Omental fat pad (tissue), 4 donors: ENCODE measurements around the gene PI3. TPM values are rescaled to one million over a fixed set of nuclear protein-coding genes. Genes with fewer than 3 reads are reported as not detected.
"Not testable (repeated sequence)": the region's sequence is repeated elsewhere in the genome, so short reads cannot be mapped to it uniquely, and the experiment has no call there.

Experiments used
- ATAC-seq: fragments of 150-250 bp; one replicate; pipeline ENCODE4 v1.9.1; 2016; ENCODE audit warnings: mild to moderate bottlenecking, moderate library complexity; ENCODE audit not compliant: low FRiP score
- DNase-seq: peaks from one replicate; pipeline ENCODE4 v3.0.0-alpha.2; 2019; ENCODE audit warnings: low spot score
- total RNA-seq, 4 donors: library from RNA; depleted of rRNA; stranded (reverse); fragments of >200 nt; gene quantifications; one replicate each; pipeline ENCODE4 v1.1.0, GENCODE V29; 2016
- TF ChIP-seq, protein P1 (sequence below), 3 donors: fragments of 450-650 bp; IDR thresholded peaks; one replicate each; pipeline ENCODE4 v1.5.1; 2016 to 2017; ENCODE audit warnings: antibody characterized with exemption in 3 of 3, mild to moderate bottlenecking in 3 of 3, moderate library complexity in 2 of 3

Gene PI3
- total RNA-seq, 4 donors from 2014 or later = 1.1 to 6.7 (median 4.3) TPM; not detected in 1

DNA sequence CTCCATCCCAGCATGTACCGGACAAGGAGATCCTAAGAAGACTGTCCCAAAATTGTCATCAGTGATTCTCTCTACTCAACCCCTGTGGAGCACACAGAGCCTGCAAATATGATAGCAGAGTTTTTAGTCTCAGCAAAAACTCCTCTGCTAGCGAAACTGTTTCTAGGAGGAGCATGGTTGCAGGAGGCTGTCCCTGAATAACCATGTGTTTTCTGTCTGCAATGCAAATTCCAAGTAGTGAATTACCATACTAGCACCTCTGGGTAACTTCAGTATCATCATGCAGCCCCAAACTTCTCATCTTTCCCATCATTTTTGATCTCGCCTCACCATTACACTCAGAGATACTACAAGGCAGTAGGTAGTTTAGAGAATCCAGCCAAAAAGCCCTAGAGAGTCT lies 25.6 kb upstream of the PI3 start:
- TF ChIP-seq, protein P1, sequence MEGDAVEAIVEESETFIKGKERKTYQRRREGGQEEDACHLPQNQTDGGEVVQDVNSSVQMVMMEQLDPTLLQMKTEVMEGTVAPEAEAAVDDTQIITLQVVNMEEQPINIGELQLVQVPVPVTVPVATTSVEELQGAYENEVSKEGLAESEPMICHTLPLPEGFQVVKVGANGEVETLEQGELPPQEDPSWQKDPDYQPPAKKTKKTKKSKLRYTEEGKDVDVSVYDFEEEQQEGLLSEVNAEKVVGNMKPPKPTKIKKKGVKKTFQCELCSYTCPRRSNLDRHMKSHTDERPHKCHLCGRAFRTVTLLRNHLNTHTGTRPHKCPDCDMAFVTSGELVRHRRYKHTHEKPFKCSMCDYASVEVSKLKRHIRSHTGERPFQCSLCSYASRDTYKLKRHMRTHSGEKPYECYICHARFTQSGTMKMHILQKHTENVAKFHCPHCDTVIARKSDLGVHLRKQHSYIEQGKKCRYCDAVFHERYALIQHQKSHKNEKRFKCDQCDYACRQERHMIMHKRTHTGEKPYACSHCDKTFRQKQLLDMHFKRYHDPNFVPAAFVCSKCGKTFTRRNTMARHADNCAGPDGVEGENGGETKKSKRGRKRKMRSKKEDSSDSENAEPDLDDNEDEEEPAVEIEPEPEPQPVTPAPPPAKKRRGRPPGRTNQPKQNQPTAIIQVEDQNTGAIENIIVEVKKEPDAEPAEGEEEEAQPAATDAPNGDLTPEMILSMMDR (IDR thresholded peaks at IDR 0.05) = no peak
- ATAC-seq = no peak
- no peak for DNase-seq

DNA sequence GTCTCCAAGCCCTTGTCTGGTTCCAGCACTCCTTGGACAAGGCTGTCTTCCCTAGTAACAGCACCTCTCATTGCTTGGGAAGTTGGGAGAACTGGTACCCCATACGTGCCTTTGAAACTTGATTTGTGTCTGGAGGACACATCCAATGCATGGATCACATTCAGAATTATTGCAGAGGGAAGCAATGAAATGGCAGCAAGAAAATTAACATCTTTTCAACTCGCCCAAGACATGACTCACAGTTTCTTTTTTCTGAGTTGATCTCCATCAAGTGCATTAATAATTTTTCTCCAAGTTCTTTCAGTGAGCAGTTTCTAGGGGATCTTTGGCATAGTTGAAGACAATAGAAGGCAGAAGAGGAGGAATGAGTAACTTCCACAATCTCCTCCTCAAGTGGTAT lies 22.3 kb upstream of the PI3 start:
- TF ChIP-seq, protein P1 (IDR thresholded peaks at IDR 0.05) = no peak
- no peak for ATAC-seq
- DNase-seq = no peak

DNA sequence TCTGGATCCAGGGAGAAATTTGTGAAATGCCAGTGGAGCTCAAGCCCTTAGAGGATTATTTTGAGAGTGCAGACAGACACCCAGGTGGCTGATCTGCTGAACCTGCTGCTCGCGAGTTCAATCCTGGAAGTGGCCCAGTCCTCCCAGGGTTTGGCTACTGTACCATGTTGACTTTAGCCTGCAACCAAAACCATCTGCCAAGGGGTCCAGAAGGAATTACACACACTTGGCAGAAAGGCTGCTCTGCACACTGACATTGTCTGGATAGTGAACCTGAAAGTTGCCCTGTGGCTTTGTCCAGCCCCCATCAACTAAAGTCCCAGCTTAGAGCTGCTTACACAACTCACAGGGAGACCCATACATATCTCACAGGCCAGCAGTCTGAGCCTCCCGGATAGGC lies 21.6 kb upstream of the PI3 start:
- ATAC-seq = no peak
- TF ChIP-seq, protein P1 (IDR thresholded peaks at IDR 0.05) = no peak
- DNase-seq = no peak

GRCh38 chr20:45153752-45154151 lies 20.9 kb upstream of the PI3 start:
- ATAC-seq (no peak), DNase-seq (no peak)
- TF ChIP-seq, protein P1 (IDR thresholded peaks at IDR 0.05) = no peak

- DNase-seq (no peak), ATAC-seq (no peak)
- TF ChIP-seq, protein P1 (IDR thresholded peaks at IDR 0.05) = no peak
These were observed 20.5 kb upstream of the PI3 start for GRCh38 chr20:45154183-45154582.

DNA sequence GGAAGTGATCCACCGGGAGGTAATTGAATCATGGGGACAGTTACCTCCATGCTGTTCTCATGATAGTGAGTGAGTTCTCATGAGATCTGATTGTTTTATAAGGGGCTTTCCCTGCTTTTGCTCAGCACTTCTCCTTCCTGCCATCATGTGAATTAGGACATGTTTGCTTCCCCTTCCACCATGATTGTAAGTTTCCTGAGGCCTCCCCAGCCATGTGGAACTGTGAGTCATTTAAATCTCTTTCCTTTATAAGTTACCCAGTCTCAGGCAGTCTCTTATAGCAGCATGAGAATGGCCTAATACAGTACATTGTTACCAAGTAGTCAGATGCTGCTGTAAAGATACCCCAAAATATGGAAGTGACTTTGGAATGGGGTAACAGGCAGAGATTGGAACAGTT lies 19.9 kb upstream of the PI3 start:
- ATAC-seq, DNase-seq: not testable (repeated sequence)

GRCh38 chr20:45156713-45157112 lies 18.0 kb upstream of the PI3 start:
- no peak for ATAC-seq
- TF ChIP-seq, protein P1 (IDR thresholded peaks at IDR 0.05) = no peak

GRCh38 chr20:45157962-45158361 lies 16.7 kb upstream of the PI3 start:
- ATAC-seq = peak; percentile 87
- TF ChIP-seq, protein P1 (IDR thresholded peaks at IDR 0.05) = no peak
- DNase-seq = no peak

More at GRCh38 chr20:45156713-45157112, 18.0 kb upstream of the PI3 start:
- no peak for DNase-seq
